IMR-90 (cell line): ENCODE results near the gene RASGRP2. TPM values are rescaled to one million over a fixed set of nuclear protein-coding genes. Genes with fewer than 3 reads are reported as not detected.

Experiments
- ATAC-seq: fragments of 200-7000 bp; cut with Tn5 transposase; 2 replicates; pipeline ENCODE4 v1.9.1; 2020; ENCODE audit warnings: low read depth, mild to moderate bottlenecking, moderate library complexity
- BruUV-seq: library from RNA; stranded (reverse); fragments of 400-500 nt; replicated peaks from 2 replicates; lab custom pipeline; 2021; lab: Mats Ljungman, UMichigan
- CTCF ChIA-PET: fragments of 300-600 bp; formaldehyde crosslinking; extraction: SDS; loops from one replicate; lab custom pipeline; 2021; ENCODE audit warnings: antibody characterized with exemption; lab: Yijun Ruan, JAX
- POLR2A ChIA-PET: fragments of 300-600 bp; sonication (Branson Sonifier 250); formaldehyde crosslinking; loops from one replicate; lab custom pipeline; 2022; ENCODE audit warnings: antibody characterized with exemption; ENCODE audit not compliant: unreplicated experiment; lab: Charles Lee
- DNase-seq: peaks from one replicate; pipeline ENCODE4 v3.0.0; 2013
- H2AFZ ChIP-seq: replicated peaks from 2 replicates; pipeline ENCODE3; 2013; ENCODE audit warnings: low read length, mild to moderate bottlenecking; ENCODE audit not compliant: poor library complexity
- H2AK5ac ChIP-seq: 2 replicates; pipeline ENCODE4 v1.6.1; 2013; ENCODE audit warnings: low read depth, low read length, inconsistent platforms
- H2AK9ac ChIP-seq: replicated peaks from 2 replicates; pipeline ENCODE3; 2013; ENCODE audit warnings: mild to moderate bottlenecking, low read depth, low read length, moderate library complexity; ENCODE audit not compliant: poor library complexity
- H2BK120ac ChIP-seq: 2 replicates; pipeline ENCODE4 v1.6.1; 2013; ENCODE audit warnings: low read depth, low read length, inconsistent platforms
- H2BK15ac ChIP-seq: 3 replicates; pipeline ENCODE4 v1.6.1; 2013; ENCODE audit warnings: low read depth, low read length, inconsistent platforms
- H2BK20ac ChIP-seq: 2 replicates; pipeline ENCODE4 v1.6.1; 2013; ENCODE audit warnings: low read depth, mild to moderate bottlenecking, inconsistent platforms, low read length, moderate library complexity
- H2BK5ac ChIP-seq: 2 replicates; pipeline ENCODE4 v1.6.1; 2013; ENCODE audit warnings: mild to moderate bottlenecking, low read depth, low read length, inconsistent platforms; ENCODE audit not compliant: poor library complexity, severe bottlenecking
- H3K14ac ChIP-seq: replicated peaks from 2 replicates; pipeline ENCODE4 v1.6.1; 2013; ENCODE audit warnings: low read depth, low read length, inconsistent platforms
- H3K18ac ChIP-seq: 2 replicates; pipeline ENCODE4 v1.6.1; 2013; ENCODE audit warnings: low read depth, low read length, control low read depth
- H3K23ac ChIP-seq: 2 replicates; pipeline ENCODE4 v1.6.1; 2013; ENCODE audit warnings: low read depth, low read length, inconsistent platforms
- H3K27ac ChIP-seq: 2 replicates; pipeline ENCODE4 v1.5.1; 2013; ENCODE audit warnings: mild to moderate bottlenecking, control low read depth, low read length; ENCODE audit not compliant: insufficient read depth
- H3K27me3 ChIP-seq: 2 replicates; pipeline ENCODE4 v1.6.1; 2013; ENCODE audit warnings: low read length; ENCODE audit not compliant: control insufficient read depth, insufficient read depth
- H3K36me3 ChIP-seq: 2 replicates; pipeline ENCODE4 v1.6.1; 2013; ENCODE audit warnings: low read length, mixed read lengths; ENCODE audit not compliant: control insufficient read depth, insufficient read depth
- H3K4ac ChIP-seq: 2 replicates; pipeline ENCODE4 v1.6.1; 2013; ENCODE audit warnings: low read depth, low read length, inconsistent platforms
- H3K4me1 ChIP-seq: 2 replicates; pipeline ENCODE4 v1.6.1; 2013; ENCODE audit warnings: low read length, mixed read lengths; ENCODE audit not compliant: control insufficient read depth, insufficient read depth
- H3K4me2 ChIP-seq: 2 replicates; pipeline ENCODE4 v1.6.1; 2013; ENCODE audit warnings: low read depth, mild to moderate bottlenecking, control low read depth, low read length, moderate library complexity
- H3K4me3 ChIP-seq: 2 replicates; pipeline ENCODE4 v1.5.1; 2013; ENCODE audit warnings: low read depth, mild to moderate bottlenecking, control low read depth, low read length, moderate library complexity; ENCODE audit not compliant: insufficient read depth
- H3K56ac ChIP-seq: 2 replicates; pipeline ENCODE4 v1.6.1; 2013; ENCODE audit warnings: low read length, inconsistent platforms; ENCODE audit not compliant: insufficient read depth; ENCODE audit errors: extremely low read depth
- H3K79me1 ChIP-seq, 2 experiments: 2 replicates each; pipeline ENCODE4 v1.6.1; 2013; ENCODE audit warnings: low read length in 2 of 2, inconsistent platforms in 1 of 2, low read depth in 1 of 2
- H3K9ac ChIP-seq: 2 replicates; pipeline ENCODE4 v1.6.1; 2013; ENCODE audit warnings: low read depth, low read length, control low read depth
- H3K9me1 ChIP-seq: 2 replicates; pipeline ENCODE4 v1.6.1; 2013; ENCODE audit warnings: low read length, inconsistent platforms; ENCODE audit not compliant: insufficient read depth
- H3K9me3 ChIP-seq: 2 replicates; pipeline ENCODE4 v1.6.1; 2013; ENCODE audit warnings: low read length; ENCODE audit not compliant: control insufficient read depth, insufficient read depth
- H4K20me1 ChIP-seq: 2 replicates; pipeline ENCODE4 v1.6.1; 2013; ENCODE audit warnings: low read length, inconsistent platforms; ENCODE audit not compliant: insufficient read depth
- H4K5ac ChIP-seq: 2 replicates; pipeline ENCODE4 v1.6.1; 2013; ENCODE audit warnings: mild to moderate bottlenecking, low read depth, low read length, control low read depth
- H4K8ac ChIP-seq, 2 experiments: 2 replicates each; pipeline ENCODE4 v1.6.1; 2013; ENCODE audit warnings: low read depth in 2 of 2, low read length in 2 of 2, control low read depth in 1 of 2, inconsistent platforms in 1 of 2
- H4K91ac ChIP-seq: 2 replicates; pipeline ENCODE4 v1.6.1; 2013; ENCODE audit warnings: low read depth, low read length, inconsistent platforms; ENCODE audit not compliant: insufficient read depth
- BHLHE40 ChIP-seq: fragments of 150-350 bp; IDR thresholded peaks from 2 replicates; pipeline ENCODE4 v1.6.1; 2016; ENCODE audit warnings: mild to moderate bottlenecking, low read depth, low read length
- CEBPB ChIP-seq: IDR thresholded peaks from 2 replicates; pipeline ENCODE4 v1.6.1; 2012; ENCODE audit warnings: low read depth, low read length, improper control_type of control experiment
- CHD1 ChIP-seq: IDR thresholded peaks from 2 replicates; pipeline ENCODE4 v1.6.1; 2012; ENCODE audit warnings: low read depth, low read length, improper control_type of control experiment
- CTCF ChIP-seq: conservative IDR thresholded peaks from 2 replicates; pipeline ENCODE4 v1.5.1; 2012; ENCODE audit warnings: mild to moderate bottlenecking, low read depth, low read length, improper control_type of control experiment
- FOS ChIP-seq: fragments of 150-350 bp; IDR thresholded peaks from 2 replicates; pipeline ENCODE4 v1.6.1; 2016; ENCODE audit warnings: low read depth, low read length
- MAFK ChIP-seq: IDR thresholded peaks from 2 replicates; pipeline ENCODE4 v1.6.1; 2012; ENCODE audit warnings: low read depth, low read length, improper control_type of control experiment
- MAZ ChIP-seq: IDR thresholded peaks from 2 replicates; pipeline ENCODE4 v1.6.1; 2012; ENCODE audit warnings: low read depth, mild to moderate bottlenecking, low read length, improper control_type of control experiment, moderate library complexity, borderline replicate concordance
- MXI1 ChIP-seq: IDR thresholded peaks from 2 replicates; pipeline ENCODE4 v1.6.1; 2012; ENCODE audit warnings: low read depth, mild to moderate bottlenecking, low read length, moderate library complexity, borderline replicate concordance
- NFE2L2 ChIP-seq: fragments of 150-350 bp; IDR thresholded peaks from 2 replicates; pipeline ENCODE4 v1.6.1; 2016; ENCODE audit warnings: low read depth, mild to moderate bottlenecking, low read length
- POLR2A ChIP-seq: IDR thresholded peaks from 2 replicates; pipeline ENCODE4 v1.6.1; 2012; ENCODE audit warnings: mild to moderate bottlenecking, low read depth, low read length
- RAD21 ChIP-seq: IDR thresholded peaks from 2 replicates; pipeline ENCODE4 v1.6.1; 2012; ENCODE audit warnings: low read length, improper control_type of control experiment
- RCOR1 ChIP-seq: IDR thresholded peaks from 2 replicates; pipeline ENCODE4 v1.6.1; 2012; ENCODE audit warnings: mild to moderate bottlenecking, low read length, improper control_type of control experiment; ENCODE audit not compliant: insufficient replicate concordance
- RFX5 ChIP-seq: IDR thresholded peaks from 2 replicates; pipeline ENCODE4 v1.8.0; 2012; ENCODE audit warnings: low read depth, mild to moderate bottlenecking, low read length, moderate library complexity
- SMC3 ChIP-seq: fragments of 150-350 bp; IDR thresholded peaks from 2 replicates; pipeline ENCODE4 v1.6.1; 2016; ENCODE audit warnings: low read depth, mild to moderate bottlenecking, antibody characterized with exemption, low read length, moderate library complexity
- WGBS, 2 experiments: methylation state at CpG; one replicate each; pipeline versions ENCODE4 v1.1.5 to v1.1.7; 2013; ENCODE audit warnings: missing lambda C conversion rate in 2 of 2; ENCODE audit not compliant: insufficient read length in 1 of 2; ENCODE audit errors: extremely low coverage in 2 of 2; 5-methylcytosine and 5-hydroxymethylcytosine counted together
- dilution Hi-C: fragments of 300-500 bp; cut with HindIII; formaldehyde crosslinking; loops from one replicate; pipeline ENCODE4 v1.14.3; 2018; ENCODE audit warnings: low sequenced_read_pairs; ENCODE audit not compliant: unreplicated experiment
- in situ Hi-C: fragments of 300-500 bp; cut with MboI; formaldehyde crosslinking; loops from 3 replicates; pipeline ENCODE4 v1.14.3; 2019; ENCODE audit warnings: low sequenced_read_pairs, inconsistent platforms, mixed read lengths
- intact Hi-C: fragments of 100-400 bp; cut with micrococcal nuclease; formaldehyde crosslinking; loops from 2 replicates; pipeline ENCODE4 v1.10.0; 2022
- polyA plus RNA-seq, 3 experiments: library from polyadenylated mRNA; depleted of rRNA; stranded (reverse); fragments of >200 nt; gene quantifications; 2 replicates each; pipeline ENCODE4 v1.2.3, GENCODE V29; 2012; ENCODE audit warnings: low replicate concordance in 1 of 3
- total RNA-seq: library from RNA; depleted of rRNA; stranded (reverse); fragments of >200 nt; gene quantifications from 2 replicates; pipeline ENCODE4 v1.2.3, GENCODE V29; 2012
- TF ChIP-seq, protein P1 (sequence below): fragments of 150-350 bp; IDR thresholded peaks from 2 replicates; pipeline ENCODE4 v1.6.1; 2017; ENCODE audit warnings: mild to moderate bottlenecking, antibody characterized with exemption, low read length, low read depth
- TF ChIP-seq, protein P2 (sequence below): fragments of 150-350 bp; IDR thresholded peaks from 2 replicates; pipeline ENCODE4 v1.6.1; 2016; ENCODE audit warnings: low read depth, mild to moderate bottlenecking, low read length, moderate library complexity, borderline replicate concordance

The RASGRP2 gene
- total and polyA plus RNA-seq, 2 of the 4 experiments (the other 2 are of a cell fraction): 1.2 TPM; not detected in 1

DNA sequence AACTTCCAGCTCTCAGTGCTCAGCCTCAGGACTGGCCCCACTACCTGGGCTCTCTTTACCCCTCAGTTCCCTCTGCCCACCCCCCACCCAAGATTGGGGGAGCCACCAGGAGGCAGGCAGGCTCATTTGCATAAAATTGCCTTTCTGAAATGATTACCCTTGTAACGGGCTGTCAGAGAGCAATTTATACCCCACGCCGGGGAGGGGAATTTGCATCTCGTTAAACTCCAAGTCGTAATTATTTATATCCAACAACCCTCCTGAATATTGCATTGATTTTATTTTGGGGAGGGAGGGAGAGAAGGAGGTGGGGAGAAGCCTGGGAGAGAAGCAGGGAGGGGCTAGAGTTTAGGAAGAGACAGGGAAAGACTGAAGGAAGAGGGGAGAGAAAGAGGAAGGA lies 29.3 kb downstream of the RASGRP2 start:
- Histone ChIP-seq H3K56ac (no peak overlapping the region), H2AK5ac (no peak overlapping the region), H3K79me1 (no peaks in the 10 kb centered on the region), H3K23ac (no peak overlapping the region), H3K4me1 (no peaks in the 10 kb centered on the region; the same call in 1 of the 2 replicates), H3K4ac (no peak overlapping the region), H3K27ac (no peak overlapping the region), H3K9ac (no peak overlapping the region), H3K9me3 (no peaks in the 10 kb centered on the region), H3K36me3 (no peaks in the 10 kb centered on the region), H3K9me1 (0 out of 2 replicates have a peak, but pooled peaks cover 4% of the 10 kb centered on the region), H2BK20ac (no peak overlapping the region), H3K27me3 (peaks cover 84% of the 10 kb centered on the region), H2BK5ac (no peak overlapping the region), H2BK15ac (no peak overlapping the region), H3K14ac (no peak overlapping the region), H3K18ac (no peak overlapping the region), H2BK120ac (no peak overlapping the region), H4K5ac (no peak overlapping the region), H4K20me1 (0 out of 2 replicates have a peak, but pooled peaks cover 3% of the 10 kb centered on the region), H4K91ac (no peak overlapping the region), H2AFZ (no peak overlapping the region), H2AK9ac (no peak overlapping the region), H4K8ac (no peak overlapping the region), H3K4me2 (no peak overlapping the region), H3K4me3 (no peak overlapping the region)
- intact Hi-C loops: loop anchor here (5.0 kb wide), 1 partner anchor 223 kb away; the partner anchor contains the start of gene GPHA2
- BruUV-seq: no TSS peak
- ATAC-seq (no peak), DNase-seq (no peak)
- in situ Hi-C loops: no loop called here
- ChIA-PET POLR2A (no interaction called here), CTCF (interaction anchor here (1.0 kb wide), 1 partner anchor 10 kb away, joined by 4 read pairs; no protein-coding TSS in a partner anchor)
- WGBS, 2 experiments: no CpG with 5 or more reads among the region's 5 CpGs
- TF ChIP-seq, protein P1, sequence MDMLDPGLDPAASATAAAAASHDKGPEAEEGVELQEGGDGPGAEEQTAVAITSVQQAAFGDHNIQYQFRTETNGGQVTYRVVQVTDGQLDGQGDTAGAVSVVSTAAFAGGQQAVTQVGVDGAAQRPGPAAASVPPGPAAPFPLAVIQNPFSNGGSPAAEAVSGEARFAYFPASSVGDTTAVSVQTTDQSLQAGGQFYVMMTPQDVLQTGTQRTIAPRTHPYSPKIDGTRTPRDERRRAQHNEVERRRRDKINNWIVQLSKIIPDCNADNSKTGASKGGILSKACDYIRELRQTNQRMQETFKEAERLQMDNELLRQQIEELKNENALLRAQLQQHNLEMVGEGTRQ: no peak
- TF ChIP-seq MAZ (no peak), CHD1 (no peak), POLR2A (no peak), NFE2L2 (no peak), MAFK (no peak), RFX5 (no peak), CTCF (no peak), MXI1 (no peak), SMC3 (no peak), CEBPB (no peak), RCOR1 (no peak), BHLHE40 (no peak), RAD21 (no peak), FOS (no peak)
- TF ChIP-seq, protein P2, sequence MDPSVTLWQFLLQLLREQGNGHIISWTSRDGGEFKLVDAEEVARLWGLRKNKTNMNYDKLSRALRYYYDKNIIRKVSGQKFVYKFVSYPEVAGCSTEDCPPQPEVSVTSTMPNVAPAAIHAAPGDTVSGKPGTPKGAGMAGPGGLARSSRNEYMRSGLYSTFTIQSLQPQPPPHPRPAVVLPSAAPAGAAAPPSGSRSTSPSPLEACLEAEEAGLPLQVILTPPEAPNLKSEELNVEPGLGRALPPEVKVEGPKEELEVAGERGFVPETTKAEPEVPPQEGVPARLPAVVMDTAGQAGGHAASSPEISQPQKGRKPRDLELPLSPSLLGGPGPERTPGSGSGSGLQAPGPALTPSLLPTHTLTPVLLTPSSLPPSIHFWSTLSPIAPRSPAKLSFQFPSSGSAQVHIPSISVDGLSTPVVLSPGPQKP: no peak
- dilution Hi-C loops: no loop called here
